Transverse colon (tissue), 4 donors: ENCODE results near the gene PARP6. TPM values are rescaled to one million over a fixed set of nuclear protein-coding genes. Genes with fewer than 3 reads are reported as not detected.
A peak's percentile ranks its signal among the peaks of the same experiment; 100 is the strongest.

Source experiments
- DNase-seq: peaks from one replicate; pipeline ENCODE4 v3.0.0-alpha.2; 2019
- H3K27ac ChIP-seq, 4 donors: fragments of 200-600 bp; sonication (generic); 2 replicates each; pipeline ENCODE4 v1.5.1; 2016 to 2018; ENCODE audit warnings: inconsistent platforms in 4 of 4
- H3K27me3 ChIP-seq: fragments of 200-600 bp; sonication (generic); 2 replicates; pipeline ENCODE4 v1.5.1; 2017; ENCODE audit warnings: inconsistent platforms
- H3K36me3 ChIP-seq, 4 donors: fragments of 200-600 bp; sonication (generic); 2 replicates each; pipeline ENCODE4 v1.5.1; 2017 to 2019; ENCODE audit warnings: inconsistent platforms in 4 of 4
- H3K4me1 ChIP-seq, 4 donors: fragments of 200-600 bp; sonication (generic); 2 replicates each; pipeline ENCODE4 v1.5.1; 2017 to 2020; ENCODE audit warnings: inconsistent platforms in 4 of 4
- H3K4me3 ChIP-seq, 4 donors: fragments of 200-600 bp; sonication (generic); 1 replicate in 1 of 4; 2 replicates in 3 of 4; pipeline versions ENCODE4 v1.5.1 to v1.6.1; 2017 to 2019; ENCODE audit warnings: inconsistent platforms in 4 of 4
- H3K9me3 ChIP-seq, 2 donors: fragments of 200-600 bp; sonication (generic); 2 replicates each; pipeline ENCODE4 v1.5.1; 2017 to 2019; ENCODE audit warnings: inconsistent platforms in 2 of 2
- EP300 ChIP-seq: sonication (generic); formaldehyde crosslinking; IDR thresholded peaks from one replicate; pipeline ENCODE4 v1.6.1; 2017; ENCODE audit warnings: antibody characterized with exemption, low read depth
- POLR2A ChIP-seq: fragments of 450-650 bp; IDR thresholded peaks from one replicate; pipeline ENCODE4 v1.6.1; 2016; ENCODE audit warnings: antibody characterized with exemption, mild to moderate bottlenecking, moderate library complexity
- POLR2AphosphoS5 ChIP-seq, 3 donors: sonication (generic); formaldehyde crosslinking; IDR thresholded peaks; one replicate each; pipeline ENCODE4 v1.6.1; 2016; ENCODE audit warnings: antibody characterized with exemption in 3 of 3
- WGBS, 2 donors: methylation state at CpG; one replicate each; pipeline ENCODE4 v1.1.5; 2018; ENCODE audit warnings: low coverage in 1 of 2; 5-methylcytosine and 5-hydroxymethylcytosine counted together
- in situ Hi-C, 4 donors: fragments of 200-750 bp; cut with MboI; loops; one replicate each; pipeline versions ENCODE4 v1.15.0 to v1.15.1; 2017; ENCODE audit warnings: low sequenced_read_pairs in 3 of 4, low pct_ligation_motif_present in 1 of 4, low pct_unique_long_range_greater_than_20kb in 1 of 4
- intact Hi-C: fragments of 100-400 bp; cut with DNase I; formaldehyde crosslinking; loops from one replicate; pipeline ENCODE4 v1.15.1; 2023; ENCODE audit warnings: low total_unique reads
- total RNA-seq, 4 donors: library from RNA; depleted of rRNA; stranded (reverse); fragments of >200 nt; gene quantifications; one replicate each; pipeline ENCODE4 v1.1.0, GENCODE V29; 2016
- TF ChIP-seq, protein P1 (sequence below), 5 experiments: fragments of 200-600 bp in 3 of 5; fragments of 450-650 bp in 2 of 5; sonication (generic) in 3 of 5; IDR thresholded peaks; 1 replicate in 2 of 5; 2 replicates in 3 of 5; pipeline ENCODE4 v1.5.1; 2016 to 2017; ENCODE audit warnings: antibody characterized with exemption in 5 of 5, inconsistent platforms in 3 of 5, mild to moderate bottlenecking in 2 of 5, moderate library complexity in 1 of 5

The PARP6 gene
- total RNA-seq, 4 donors from 2014 or later: 44.1 to 152 (median 57.9) TPM

- H3K9me3 ChIP-seq: no peaks in the 10 kb centered on the region
- no peak overlapping the region for H3K4me3 ChIP-seq
- peak overlapping the region in 3 of 4 donors; percentile 45 to 61 (median 55) for H3K27ac ChIP-seq
- intact Hi-C loops: no loop called here
- H3K27me3 ChIP-seq: no peaks in the 10 kb centered on the region
- H3K4me1 ChIP-seq: peaks cover 7 to 24% (median 23%) of the 10 kb centered on the region in 4 donors
- H3K36me3 ChIP-seq: peaks cover 0 to 12% (median 3%) of the 10 kb centered on the region in 4 donors
- TF ChIP-seq POLR2AphosphoS5 (IDR thresholded peaks at IDR 0.05) (no peak), EP300 (no peak), POLR2A (no peak)
- TF ChIP-seq, protein P1, sequence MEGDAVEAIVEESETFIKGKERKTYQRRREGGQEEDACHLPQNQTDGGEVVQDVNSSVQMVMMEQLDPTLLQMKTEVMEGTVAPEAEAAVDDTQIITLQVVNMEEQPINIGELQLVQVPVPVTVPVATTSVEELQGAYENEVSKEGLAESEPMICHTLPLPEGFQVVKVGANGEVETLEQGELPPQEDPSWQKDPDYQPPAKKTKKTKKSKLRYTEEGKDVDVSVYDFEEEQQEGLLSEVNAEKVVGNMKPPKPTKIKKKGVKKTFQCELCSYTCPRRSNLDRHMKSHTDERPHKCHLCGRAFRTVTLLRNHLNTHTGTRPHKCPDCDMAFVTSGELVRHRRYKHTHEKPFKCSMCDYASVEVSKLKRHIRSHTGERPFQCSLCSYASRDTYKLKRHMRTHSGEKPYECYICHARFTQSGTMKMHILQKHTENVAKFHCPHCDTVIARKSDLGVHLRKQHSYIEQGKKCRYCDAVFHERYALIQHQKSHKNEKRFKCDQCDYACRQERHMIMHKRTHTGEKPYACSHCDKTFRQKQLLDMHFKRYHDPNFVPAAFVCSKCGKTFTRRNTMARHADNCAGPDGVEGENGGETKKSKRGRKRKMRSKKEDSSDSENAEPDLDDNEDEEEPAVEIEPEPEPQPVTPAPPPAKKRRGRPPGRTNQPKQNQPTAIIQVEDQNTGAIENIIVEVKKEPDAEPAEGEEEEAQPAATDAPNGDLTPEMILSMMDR (IDR thresholded peaks at IDR 0.05): no peak
- 92% methylated on average over 2 of the region's 2 CpGs; no CpG with 5 or more reads in 1 of the 2 donors for WGBS, 2 donors
- no peak for DNase-seq
- in situ Hi-C loops: no loop called here
These were observed 35.9 kb downstream of the PARP6 start for GRCh38 chr15:72236381-72237003.

- Histone ChIP-seq H3K9me3 (no peaks in the 10 kb centered on the region), H3K27me3 (no peaks in the 10 kb centered on the region), H3K4me1 (peaks cover 7 to 24% (median 23%) of the 10 kb centered on the region in 4 donors), H3K27ac (no peak overlapping the region), H3K4me3 (no peak overlapping the region), H3K36me3 (peaks cover 0 to under 1% (median 0%) of the 10 kb centered on the region in 4 donors)
- TF ChIP-seq, protein P1 (IDR thresholded peaks at IDR 0.05): no peak
- TF ChIP-seq POLR2AphosphoS5 (IDR thresholded peaks at IDR 0.05): no peak
- TF ChIP-seq POLR2A: no peak
- TF ChIP-seq EP300: no peak
- intact Hi-C loops: no loop called here
- in situ Hi-C loops: no loop called here
- no peak for DNase-seq
- 84% methylated on average over 4 of the region's 4 CpGs; no CpG with 5 or more reads in 1 of the 2 donors for WGBS, 2 donors
These were observed 37.1 kb downstream of the PARP6 start for GRCh38 chr15:72235298-72235697.

DNA sequence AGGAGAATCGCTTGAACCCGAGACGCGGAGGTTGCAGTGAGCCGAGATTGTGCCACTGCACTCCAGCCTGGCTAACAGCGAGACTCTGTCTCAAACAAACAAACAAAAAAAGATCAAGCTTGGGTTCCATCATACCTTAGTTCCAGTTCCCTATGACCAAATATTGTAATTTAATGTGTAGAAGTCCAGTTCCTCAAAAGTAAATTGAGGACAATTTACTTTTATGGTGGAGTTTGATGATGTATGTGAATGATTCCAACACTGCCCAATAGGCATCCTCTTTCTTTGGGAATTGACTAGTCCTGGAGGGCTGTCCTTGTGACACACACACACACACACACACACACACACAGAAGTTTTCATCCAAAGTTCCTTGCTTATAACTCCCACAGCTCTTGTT lies 38.6 kb downstream of the PARP6 start:
- peaks cover 14 to 33% (median 32%) of the 10 kb centered on the region in 4 donors for H3K4me1 ChIP-seq
- DNase-seq: no peak
- TF ChIP-seq, protein P1 (IDR thresholded peaks at IDR 0.05): no peak
- TF ChIP-seq POLR2AphosphoS5 (IDR thresholded peaks at IDR 0.05): no peak
- no peak for TF ChIP-seq POLR2A
- no peak for TF ChIP-seq EP300
- H3K27me3 ChIP-seq: no peaks in the 10 kb centered on the region
- no peak overlapping the region for H3K27ac ChIP-seq
- no peak overlapping the region for H3K4me3 ChIP-seq
- H3K36me3 ChIP-seq: no peaks in the 10 kb centered on the region
- H3K9me3 ChIP-seq: no peaks in the 10 kb centered on the region
- intact Hi-C loops (no loop called here), in situ Hi-C loops (no loop called here)
- 92% methylated on average over 6 of the region's 6 CpGs; no CpG with 5 or more reads in 1 of the 2 donors for WGBS, 2 donors

DNA sequence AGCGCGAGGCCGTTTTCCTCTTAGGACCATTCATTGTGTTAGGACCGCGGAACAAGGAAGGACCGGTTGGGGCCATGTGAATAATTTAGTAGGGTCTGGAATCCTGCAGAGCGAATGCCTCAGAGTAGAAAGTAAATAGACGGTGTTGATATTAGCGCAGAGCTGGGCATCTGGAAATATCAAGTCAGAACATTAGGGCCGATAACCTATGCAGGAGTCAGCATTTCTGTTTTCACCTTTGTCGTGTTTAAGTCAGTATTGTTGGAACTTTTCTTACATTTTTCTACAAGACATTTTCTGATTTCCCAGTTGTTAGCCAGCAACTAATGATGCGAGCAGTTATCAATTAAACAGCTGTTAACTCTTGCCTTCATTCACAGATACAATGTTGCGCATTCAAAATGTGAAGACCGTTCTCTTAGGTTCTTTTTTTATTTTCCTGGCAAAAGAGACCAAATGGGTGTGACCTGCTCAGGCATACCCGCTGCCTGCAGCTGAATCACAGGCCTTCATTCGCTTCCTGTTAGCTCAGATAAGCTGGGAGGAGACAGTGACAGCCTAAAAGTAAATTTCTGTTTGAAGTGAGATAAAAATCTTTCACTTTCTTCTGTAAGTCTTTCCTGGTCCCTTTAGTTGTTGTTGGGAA lies 40.4 kb downstream of the PARP6 start:
- in situ Hi-C loops: no loop called here
- WGBS, 2 donors: 2 to 3% methylated on average over 8 to 16 of the region's 16 CpGs
- Histone ChIP-seq H3K36me3 (no peaks in the 10 kb centered on the region), H3K4me3 (peak overlapping the region; percentile 39 to 93 (median 80)), H3K27me3 (no peaks in the 10 kb centered on the region), H3K27ac (peak overlapping the region; percentile 92 to 99 (median 97)), H3K9me3 (no peaks in the 10 kb centered on the region), H3K4me1 (peaks cover 19 to 40% (median 38%) of the 10 kb centered on the region in 4 donors)
- TF ChIP-seq POLR2A (no peak), POLR2AphosphoS5 (IDR thresholded peaks at IDR 0.05) (no peak), EP300 (no peak)
- TF ChIP-seq, protein P1 (IDR thresholded peaks at IDR 0.05): no peak
- peak; percentile 59 for DNase-seq
- intact Hi-C loops: loop anchor here (2.0 kb wide), 1 partner anchor 41 kb away; the partner anchor contains the start of gene PARP6
